ENCODE data around the gene KCNF1.

KCNF1 gene

GRCh38 chr2:10924859-10925258 lies 13.1 kb downstream of the KCNF1 start:
- Histone ChIP-seq H3K36me3 (replicated peaks) (no peaks in the 10 kb centered on the region), H3K4me3 (no peak overlapping the region), H3K4me1 (no peaks in the 10 kb centered on the region), H3K27me3 (ENCODE audit: low read depth) (peaks cover 16% of the 10 kb centered on the region), H3K9me3 (no peaks in the 10 kb centered on the region)
- in situ Hi-C loops (cut with MboI; ENCODE audit: low sequenced_read_pairs): no loop called here
- no peak for DNase-seq (ENCODE audit: low spot score in 2 of 2)

DNA sequence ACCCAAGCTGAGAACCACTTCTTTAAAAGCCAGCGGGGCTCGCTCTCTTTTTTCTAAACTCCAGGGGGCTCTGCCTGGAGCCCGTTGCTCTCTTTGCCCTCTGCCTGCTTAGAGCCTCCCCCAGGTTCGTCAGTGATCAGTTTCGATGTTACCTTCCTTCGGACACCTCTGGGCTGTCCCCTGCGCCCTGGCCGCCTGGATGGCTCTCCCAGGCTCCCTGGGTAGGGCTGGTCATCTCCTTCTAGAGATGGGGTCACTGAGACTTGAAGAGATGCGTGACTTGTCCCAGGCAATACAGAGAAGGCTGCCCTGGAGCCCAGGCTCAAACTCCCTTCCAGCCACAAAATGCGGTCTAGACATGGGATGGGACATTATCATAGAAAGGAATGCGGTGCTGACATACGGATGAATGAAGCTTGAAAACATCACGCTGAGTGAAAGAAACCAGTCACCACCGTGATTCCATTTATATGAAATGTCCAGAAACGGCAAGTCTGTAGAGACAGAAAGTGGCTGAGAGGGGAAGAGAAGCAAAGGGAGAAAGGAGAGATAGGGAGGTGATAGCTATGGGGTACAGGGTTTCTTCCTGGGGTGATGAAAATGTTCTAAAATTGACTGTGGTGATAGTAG lies 14.6 kb downstream of the KCNF1 start:
- H3K9me3 ChIP-seq: no peaks in the 10 kb centered on the region
- H3K36me3 ChIP-seq (replicated peaks): no peaks in the 10 kb centered on the region
- in situ Hi-C loops (cut with MboI; ENCODE audit: low sequenced_read_pairs): no loop called here
- peaks cover 19% of the 10 kb centered on the region for H3K27me3 ChIP-seq (ENCODE audit: low read depth)
- no peak overlapping the region for H3K4me3 ChIP-seq
- no peak for DNase-seq (ENCODE audit: low spot score in 2 of 2)
- H3K4me1 ChIP-seq: no peaks in the 10 kb centered on the region

GRCh38 chr2:10930721-10931516 lies 19.2 kb downstream of the KCNF1 start:
- H3K4me3 ChIP-seq: no peak overlapping the region
- no peaks in the 10 kb centered on the region for H3K9me3 ChIP-seq
- H3K4me1 ChIP-seq: no peaks in the 10 kb centered on the region
- peaks cover 19% of the 10 kb centered on the region for H3K27me3 ChIP-seq (ENCODE audit: low read depth)
- in situ Hi-C loops (cut with MboI; ENCODE audit: low sequenced_read_pairs): no loop called here
- no peak for DNase-seq (ENCODE audit: low spot score in 2 of 2)
- H3K36me3 ChIP-seq (replicated peaks): no peaks in the 10 kb centered on the region

- Histone ChIP-seq H3K27me3 (ENCODE audit: low read depth) (peaks cover 19% of the 10 kb centered on the region), H3K9me3 (no peaks in the 10 kb centered on the region), H3K4me1 (no peaks in the 10 kb centered on the region), H3K4me3 (no peak overlapping the region), H3K36me3 (replicated peaks) (no peaks in the 10 kb centered on the region)
- DNase-seq (ENCODE audit: low spot score in 2 of 2): no peak
- in situ Hi-C loops (cut with MboI; ENCODE audit: low sequenced_read_pairs): no loop called here
Observed at GRCh38 chr2:10931710-10932255, 20.0 kb downstream of the KCNF1 start.

DNA sequence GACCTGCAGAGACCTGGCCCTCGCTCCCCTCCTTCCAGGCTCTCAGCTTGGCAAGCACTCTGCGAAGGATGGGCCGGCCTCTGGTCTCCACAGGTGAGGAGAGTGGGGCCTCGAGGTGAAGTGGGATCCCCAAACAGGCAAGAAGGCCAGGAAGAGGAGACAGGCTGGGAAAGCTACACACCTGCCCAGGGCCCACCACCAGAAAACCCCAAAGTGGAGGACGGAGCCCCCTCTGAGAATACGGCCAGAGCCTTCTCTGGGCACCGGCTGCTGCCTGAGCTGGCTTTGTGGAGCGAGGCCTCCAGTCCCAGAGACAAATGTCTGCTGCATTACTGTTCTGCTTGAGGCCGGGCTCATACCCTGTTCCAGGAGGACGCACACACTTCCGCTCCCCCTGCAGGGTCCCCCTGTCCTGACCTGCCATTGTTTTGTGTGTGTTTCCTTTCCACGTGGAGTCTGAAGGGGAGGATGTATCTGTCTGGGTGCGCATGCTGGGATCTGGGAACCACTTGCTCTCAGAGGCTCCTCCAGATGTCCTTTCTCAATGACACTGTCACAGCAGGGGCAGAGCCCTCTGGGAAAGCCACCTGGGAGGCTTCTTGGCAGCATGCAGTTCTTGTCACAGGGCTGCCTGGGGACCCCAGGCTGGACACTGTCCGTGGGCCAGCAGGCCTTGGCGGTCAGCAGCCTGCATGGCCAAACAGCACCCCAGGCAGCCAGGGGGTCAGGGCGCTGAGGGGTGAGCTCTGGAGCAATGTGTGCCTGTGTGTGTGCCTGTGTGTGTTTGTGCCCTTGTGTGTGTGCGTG lies 20.8 kb downstream of the KCNF1 start:
- H3K27me3 ChIP-seq (ENCODE audit: low read depth): peaks cover 17% of the 10 kb centered on the region; the same call in 1 of the 2 replicates
- no peaks in the 10 kb centered on the region for H3K4me1 ChIP-seq
- DNase-seq (ENCODE audit: low spot score in 2 of 2): no peak
- no peaks in the 10 kb centered on the region for H3K36me3 ChIP-seq (replicated peaks)
- in situ Hi-C loops (cut with MboI; ENCODE audit: low sequenced_read_pairs): no loop called here
- H3K4me3 ChIP-seq: no peak overlapping the region
- H3K9me3 ChIP-seq: no peaks in the 10 kb centered on the region

DNA sequence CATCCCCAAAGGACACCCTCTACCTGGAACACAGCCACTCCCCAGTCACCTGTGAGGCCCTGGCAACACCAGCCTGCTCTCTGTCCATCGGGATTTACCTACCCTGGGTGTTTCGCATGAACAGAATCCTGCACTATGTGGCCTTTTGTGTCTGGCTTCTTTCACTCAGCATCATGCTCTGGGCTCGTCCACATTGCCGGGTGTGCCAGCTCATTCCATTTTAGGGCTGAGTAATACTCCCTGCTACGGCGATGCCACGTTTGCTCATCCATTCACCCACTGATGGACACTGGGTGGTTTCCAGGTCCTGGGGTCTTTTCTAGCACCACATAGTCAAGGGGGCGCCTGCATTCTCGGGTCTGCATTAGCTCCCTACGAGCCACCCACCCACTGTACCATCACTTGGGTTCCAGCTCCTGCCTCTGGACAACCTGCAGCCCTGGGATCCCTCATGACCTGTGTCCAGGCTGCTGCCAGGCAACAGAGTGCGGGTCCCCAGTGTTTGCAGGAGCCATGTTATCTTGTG lies 22.0 kb downstream of the KCNF1 start:
- Histone ChIP-seq H3K9me3 (no peaks in the 10 kb centered on the region), H3K4me3 (no peak overlapping the region), H3K36me3 (replicated peaks) (no peaks in the 10 kb centered on the region), H3K27me3 (ENCODE audit: low read depth) (peaks cover 10% of the 10 kb centered on the region; the same call in 1 of the 2 replicates), H3K4me1 (no peaks in the 10 kb centered on the region)
- no peak for DNase-seq (ENCODE audit: low spot score in 2 of 2)
- in situ Hi-C loops (cut with MboI; ENCODE audit: low sequenced_read_pairs): no loop called here

- in situ Hi-C loops (cut with MboI; ENCODE audit: low sequenced_read_pairs): no loop called here
- H3K36me3 ChIP-seq (replicated peaks): no peaks in the 10 kb centered on the region
Observed at GRCh38 chr2:10934308-10934978, 22.7 kb downstream of the KCNF1 start.

DNA sequence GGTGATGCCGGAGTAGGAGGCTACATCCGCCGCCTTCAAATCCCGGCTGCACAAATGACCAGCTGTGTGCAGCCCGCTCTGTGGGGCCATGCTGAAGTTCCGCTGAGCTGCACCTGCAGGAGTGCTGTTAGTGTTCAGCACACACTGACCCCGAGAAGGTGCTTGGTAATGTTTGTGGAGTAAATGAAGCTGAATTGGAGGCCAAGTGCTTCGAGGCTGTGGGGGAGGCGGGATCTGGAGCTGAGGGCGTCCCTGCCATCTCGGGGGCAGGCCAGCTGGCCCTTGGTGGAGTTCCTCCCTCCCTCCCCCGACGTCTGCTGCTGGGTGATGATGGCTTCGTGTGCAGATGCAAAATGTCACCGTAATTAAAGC lies 23.2 kb downstream of the KCNF1 start:
- no peak for DNase-seq (ENCODE audit: low spot score in 2 of 2)
- no peaks in the 10 kb centered on the region for H3K9me3 ChIP-seq
- in situ Hi-C loops (cut with MboI; ENCODE audit: low sequenced_read_pairs): no loop called here

More at GRCh38 chr2:10934308-10934978, 22.7 kb downstream of the KCNF1 start:
- Histone ChIP-seq H3K9me3 (no peaks in the 10 kb centered on the region), H3K4me3 (no peak overlapping the region), H3K27me3 (ENCODE audit: low read depth) (peaks cover 7% of the 10 kb centered on the region; the same call in 1 of the 2 replicates), H3K4me1 (no peaks in the 10 kb centered on the region)
- no peak for DNase-seq (ENCODE audit: low spot score in 2 of 2)

DNA sequence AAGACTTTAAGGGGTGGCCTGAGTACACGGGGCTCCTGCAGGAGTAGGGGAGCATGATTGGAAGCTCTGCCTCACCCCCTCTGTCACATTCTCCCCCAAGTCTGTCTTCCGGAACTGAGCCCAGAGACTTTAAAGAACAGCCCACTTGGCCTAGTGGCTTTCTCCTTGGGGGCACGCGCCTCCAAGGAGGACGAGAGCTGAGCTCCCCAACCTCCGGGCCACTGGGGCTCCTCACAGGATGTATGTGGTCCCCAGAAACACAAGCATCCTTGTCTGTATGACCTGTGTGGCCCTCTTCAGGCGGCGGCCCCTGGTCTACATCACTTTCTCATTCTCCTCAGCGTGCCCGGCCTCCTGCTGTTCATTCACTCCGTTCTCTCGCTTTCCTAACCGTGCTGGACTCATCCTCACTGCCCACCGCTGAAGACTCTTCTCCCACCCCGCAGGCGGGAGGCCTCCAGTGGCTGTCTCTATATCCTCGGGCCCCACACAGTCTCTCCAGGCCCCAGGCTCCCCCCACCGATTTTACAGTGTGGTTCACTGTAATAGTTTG lies 23.7 kb downstream of the KCNF1 start:
- in situ Hi-C loops (cut with MboI; ENCODE audit: low sequenced_read_pairs): no loop called here
- Histone ChIP-seq H3K9me3 (no peaks in the 10 kb centered on the region), H3K4me3 (no peak overlapping the region), H3K4me1 (no peaks in the 10 kb centered on the region), H3K27me3 (ENCODE audit: low read depth) (no peaks in the 10 kb centered on the region), H3K36me3 (replicated peaks) (no peaks in the 10 kb centered on the region)
- DNase-seq (ENCODE audit: low spot score in 2 of 2): no peak

More for the DNA sequence above, 23.2 kb downstream of the KCNF1 start:
- Histone ChIP-seq H3K27me3 (ENCODE audit: low read depth) (peaks cover 2% of the 10 kb centered on the region; the same call in 1 of the 2 replicates), H3K4me1 (no peaks in the 10 kb centered on the region), H3K36me3 (replicated peaks) (no peaks in the 10 kb centered on the region), H3K4me3 (no peak overlapping the region)

- in situ Hi-C loops (cut with MboI; ENCODE audit: low sequenced_read_pairs): no loop called here
- Histone ChIP-seq H3K4me1 (no peaks in the 10 kb centered on the region), H3K4me3 (no peak overlapping the region), H3K27me3 (ENCODE audit: low read depth) (no peaks in the 10 kb centered on the region), H3K36me3 (replicated peaks) (no peaks in the 10 kb centered on the region), H3K9me3 (no peaks in the 10 kb centered on the region)
- DNase-seq (ENCODE audit: low spot score in 2 of 2): no peak
Observed at GRCh38 chr2:10935953-10936942, 24.5 kb downstream of the KCNF1 start.

GRCh38 chr2:10939058-10939457 lies 27.3 kb downstream of the KCNF1 start:
- Histone ChIP-seq H3K36me3 (replicated peaks) (no peaks in the 10 kb centered on the region), H3K4me1 (no peaks in the 10 kb centered on the region), H3K27me3 (ENCODE audit: low read depth) (no peaks in the 10 kb centered on the region), H3K9me3 (no peaks in the 10 kb centered on the region), H3K4me3 (no peak overlapping the region)
- no peak for DNase-seq (ENCODE audit: low spot score in 2 of 2)
- in situ Hi-C loops (cut with MboI; ENCODE audit: low sequenced_read_pairs): no loop called here

DNA sequence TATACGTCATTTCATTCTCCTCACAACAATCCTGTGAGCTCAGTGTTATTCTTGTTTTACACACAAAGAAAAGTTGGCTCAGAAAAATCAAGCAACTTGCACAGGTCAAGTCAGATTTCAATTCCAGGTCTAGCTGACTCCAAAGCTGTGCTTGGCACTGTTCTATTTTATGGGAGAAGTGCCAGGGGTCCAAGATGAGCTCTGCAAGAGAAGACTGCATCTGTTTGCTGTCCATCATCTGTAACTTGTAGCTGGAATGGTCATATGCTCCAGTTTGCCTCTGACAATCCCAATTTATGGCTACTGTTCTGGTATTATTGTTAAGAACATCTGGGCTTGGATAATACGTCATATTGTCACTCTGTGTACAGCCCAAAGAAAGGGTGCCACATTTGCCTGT lies 28.9 kb downstream of the KCNF1 start:
- no peaks in the 10 kb centered on the region for H3K27me3 ChIP-seq (ENCODE audit: low read depth)
- no peaks in the 10 kb centered on the region for H3K9me3 ChIP-seq
- DNase-seq (ENCODE audit: low spot score in 2 of 2): no peak
- no peaks in the 10 kb centered on the region for H3K36me3 ChIP-seq (replicated peaks)
- no peaks in the 10 kb centered on the region for H3K4me1 ChIP-seq
- in situ Hi-C loops (cut with MboI; ENCODE audit: low sequenced_read_pairs): no loop called here
- no peak overlapping the region for H3K4me3 ChIP-seq

All from HAP-1 (cell line).